GM21576 (cell line): Measurements from ENCODE around the gene AOPEP.
A peak's percentile ranks its signal among the peaks of the same experiment; 100 is the strongest.
"Not testable (repeated sequence)": the region's sequence is repeated elsewhere in the genome, so short reads cannot be mapped to it uniquely, and the experiment has no call there.

Experiments used
- ATAC-seq: cut with Tn5 transposase; IDR thresholded peaks from one replicate; pipeline ENCODE4 v1.9.1; 2021; ENCODE audit warnings: mild to moderate bottlenecking, moderate library complexity; ENCODE audit not compliant: unreplicated experiment

Gene AOPEP

DNA sequence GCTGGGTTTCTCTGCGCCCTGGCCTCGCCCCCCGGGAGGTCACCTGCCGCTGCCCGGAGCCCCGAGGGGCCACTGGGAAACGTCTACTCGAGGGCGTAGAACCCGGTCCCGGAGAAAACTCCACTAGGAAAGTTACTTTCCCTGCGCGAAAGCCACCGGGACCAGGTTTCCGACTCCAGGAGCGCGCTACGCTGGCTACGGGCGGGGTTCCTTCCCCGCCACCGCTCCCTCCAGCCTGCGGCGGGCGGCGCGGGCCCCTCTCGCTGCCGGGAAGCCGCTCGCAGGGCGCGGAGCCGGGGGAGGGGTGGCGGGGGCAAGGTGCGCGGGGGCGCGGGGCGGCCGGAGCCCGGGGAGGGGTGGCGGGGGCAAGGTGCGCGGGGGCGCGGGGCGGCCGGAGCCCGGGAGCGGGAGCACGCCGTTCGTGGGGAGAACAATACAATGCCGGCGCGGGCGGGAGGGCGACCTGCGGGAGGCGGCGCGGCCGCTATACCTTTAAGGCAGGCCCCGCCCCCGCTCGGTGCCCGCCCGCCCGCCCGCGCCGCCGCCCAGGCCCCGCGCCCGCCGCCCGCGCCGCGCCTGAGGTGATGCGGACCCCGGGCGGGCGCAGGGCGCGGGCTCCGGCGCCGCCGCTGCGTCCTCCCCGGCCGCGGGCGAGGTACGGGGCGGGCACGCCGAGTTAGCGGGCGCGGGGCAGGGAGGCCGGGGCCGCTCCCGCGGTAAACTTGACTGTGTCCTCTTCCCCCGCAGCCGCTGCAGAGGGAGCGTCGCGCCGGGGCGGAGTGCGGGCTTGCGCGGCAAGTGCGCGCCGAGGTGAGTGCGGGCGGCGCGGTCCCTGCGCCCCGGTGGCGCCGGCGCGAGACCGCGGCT is 278.1 kb downstream of the AOPEP start:
- peak; percentile 59 for ATAC-seq

- ATAC-seq, result no peak
Measured at GRCh38 chr9:95005278-95006143, 279.0 kb downstream of the AOPEP start.

GRCh38 chr9:95007226-95007869 is 280.8 kb downstream of the AOPEP start:
- ATAC-seq, result no peak

GRCh38 chr9:95008151-95008771 is 281.8 kb downstream of the AOPEP start:
- ATAC-seq, result no peak

- ATAC-seq, result no peak
Measured at GRCh38 chr9:95009459-95009858, 283.0 kb downstream of the AOPEP start.

DNA sequence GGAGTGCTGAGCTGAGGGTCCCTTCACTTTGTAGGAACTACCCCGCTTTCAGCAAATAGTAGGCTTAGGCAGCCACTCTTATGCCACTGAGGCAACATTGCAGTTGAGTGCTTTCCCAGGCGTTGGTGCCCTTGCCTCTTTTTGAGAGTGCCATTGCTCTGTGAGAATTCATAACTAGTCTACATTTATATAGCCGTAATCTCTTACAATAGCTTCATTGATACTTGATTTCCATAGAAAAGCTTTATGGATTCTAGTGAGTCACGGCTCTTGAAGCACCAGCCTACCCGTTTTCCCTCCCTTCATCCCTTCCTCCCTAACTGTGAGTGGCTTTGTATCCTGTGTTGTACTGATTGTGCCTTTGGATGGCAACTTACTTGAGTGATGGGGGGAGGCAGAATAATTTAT is 283.9 kb downstream of the AOPEP start:
- no peak for ATAC-seq

DNA sequence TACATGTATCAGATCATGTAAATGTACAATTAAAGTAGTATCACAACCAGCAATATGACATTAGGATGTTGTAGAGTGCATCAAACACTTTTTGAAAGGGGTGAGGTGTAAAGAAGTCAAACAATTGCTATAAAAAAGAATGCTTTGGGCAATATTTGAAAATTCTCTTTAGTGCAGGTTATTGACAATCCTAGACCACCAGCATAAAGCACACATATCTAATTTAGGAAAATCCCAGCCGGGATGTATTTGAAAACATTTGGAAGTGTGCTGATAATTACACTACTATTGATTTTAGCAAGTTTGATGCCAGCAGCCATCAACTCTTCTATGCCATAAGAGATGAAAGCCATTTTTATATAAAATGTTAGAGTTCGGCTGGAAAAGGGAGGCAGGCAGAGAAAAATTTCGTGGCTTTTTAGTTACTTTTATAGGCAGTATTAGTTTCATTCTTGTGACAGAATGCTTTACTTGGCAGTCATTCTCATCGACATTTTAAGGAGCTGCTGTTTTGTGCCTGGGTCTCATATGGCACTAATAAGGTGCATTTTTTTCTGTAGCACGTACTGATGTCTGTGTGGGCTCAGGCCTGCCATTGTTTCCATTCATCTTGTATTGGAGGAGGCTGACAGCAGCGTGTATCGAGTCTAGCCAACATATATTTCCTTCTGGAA is 285.7 kb downstream of the AOPEP start:
- no peak for ATAC-seq

DNA sequence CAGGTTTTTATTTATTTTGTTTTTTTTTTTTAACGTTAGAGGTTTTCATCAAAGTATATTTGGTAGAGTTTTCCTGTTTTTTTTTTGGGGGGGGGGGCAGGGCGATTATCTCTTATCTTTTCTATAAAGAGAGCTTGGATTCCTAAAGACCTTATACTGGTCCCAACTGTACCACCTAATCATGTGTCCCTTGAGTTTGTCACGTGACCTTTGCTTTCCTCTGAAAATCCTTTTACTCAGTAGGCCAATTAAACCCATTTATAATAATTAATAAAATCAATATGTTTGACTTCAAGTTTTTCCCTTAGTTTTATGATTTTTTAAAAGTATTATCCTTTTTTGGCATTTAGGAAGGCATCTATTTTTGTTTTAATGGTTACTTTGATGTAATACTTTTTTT is 286.4 kb downstream of the AOPEP start:
- no peak for ATAC-seq

GRCh38 chr9:95014917-95015316 is 288.4 kb downstream of the AOPEP start:
- ATAC-seq, result no peak

DNA sequence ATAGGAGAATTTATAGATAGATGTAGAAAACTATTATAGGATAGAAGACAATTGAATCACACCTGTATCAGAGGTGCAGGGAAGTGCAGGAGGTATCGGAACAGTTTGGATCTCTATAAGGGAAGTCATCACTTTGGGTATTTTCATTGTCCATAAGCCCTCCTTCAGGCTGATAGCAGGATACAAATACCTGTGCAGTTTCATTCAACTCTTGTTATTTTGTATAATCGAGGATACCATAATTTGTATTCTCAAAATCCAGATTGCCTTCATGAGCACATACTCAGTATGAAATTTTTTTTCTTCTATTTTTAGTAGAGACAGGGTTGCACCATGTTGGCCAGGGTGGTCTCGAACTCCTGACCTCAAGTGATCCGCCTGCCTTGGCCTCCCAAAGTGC is 289.1 kb downstream of the AOPEP start:
- ATAC-seq, result no peak

GRCh38 chr9:95017062-95017461 is 290.6 kb downstream of the AOPEP start:
- no peak for ATAC-seq

DNA sequence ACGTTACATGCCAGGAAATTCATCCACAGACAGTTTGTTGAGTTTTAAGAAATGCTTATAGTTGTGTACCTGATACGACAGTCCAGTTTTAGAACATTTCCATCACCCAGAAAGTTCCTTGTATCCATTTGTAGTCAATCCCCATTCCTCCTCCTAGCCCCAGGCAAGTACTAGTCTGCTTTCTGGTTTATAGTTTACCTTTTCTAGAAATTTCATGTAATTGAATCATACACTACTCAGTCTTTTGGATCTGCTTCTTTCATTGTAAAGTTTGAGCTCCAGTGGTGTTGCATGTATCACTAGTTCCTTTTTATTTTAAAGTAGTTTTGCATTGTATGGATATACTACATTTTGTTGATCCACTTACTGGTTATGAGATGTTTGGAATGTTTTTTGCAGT is 291.2 kb downstream of the AOPEP start:
- ATAC-seq, result no peak

- no peak for ATAC-seq
Measured at GRCh38 chr9:95018099-95018936, 291.8 kb downstream of the AOPEP start.

GRCh38 chr9:95020644-95021043 is 294.1 kb downstream of the AOPEP start:
- ATAC-seq, result not testable (repeated sequence)

DNA sequence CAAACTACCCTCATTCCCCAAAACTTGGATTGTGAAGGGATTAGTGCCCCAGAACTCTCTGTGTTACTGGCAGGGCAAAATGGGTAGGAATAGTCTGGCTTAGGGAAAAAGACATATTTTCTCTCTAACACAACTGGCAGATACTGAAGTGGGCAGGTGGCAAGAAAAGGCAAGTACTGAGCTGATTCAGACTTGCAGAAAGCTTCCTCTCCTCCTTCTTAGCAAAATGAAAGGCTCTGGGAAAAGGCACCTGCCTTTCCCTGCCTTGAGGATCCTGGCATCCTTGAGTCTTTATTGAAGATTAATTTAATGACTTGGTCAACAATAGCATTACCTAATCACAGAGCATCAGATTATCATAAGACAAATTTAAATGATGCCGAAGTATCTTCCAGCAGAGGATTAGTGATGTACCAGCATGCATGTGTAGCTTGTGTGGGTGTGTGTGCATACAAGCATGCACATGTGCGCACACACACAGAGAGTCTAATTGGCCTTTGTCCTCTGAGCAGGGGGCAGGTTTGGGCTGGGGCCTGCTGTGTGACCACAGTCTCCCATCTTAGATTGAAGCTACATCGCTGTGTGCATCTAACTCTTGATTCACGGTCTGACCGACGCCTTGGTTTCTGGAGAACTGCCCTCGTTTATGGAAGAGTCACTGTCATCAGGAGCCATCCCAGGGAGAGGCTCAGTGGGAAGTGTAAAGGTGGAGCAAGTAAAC is 294.8 kb downstream of the AOPEP start:
- ATAC-seq, result no peak

GRCh38 chr9:95022657-95023056 is 296.2 kb downstream of the AOPEP start:
- ATAC-seq, result no peak

GRCh38 chr9:95023217-95024003 is 296.9 kb downstream of the AOPEP start:
- ATAC-seq, result no peak

- no peak for ATAC-seq
Measured at GRCh38 chr9:95024097-95024671, 297.7 kb downstream of the AOPEP start.
